Inflammatory macrophage treated with lipopolysaccharide for 4 hours (primary cell): ENCODE results near the gene NME4.

Experiments
- DNase-seq: peaks from one replicate; pipeline ENCODE4 v3.0.0-alpha.2; 2020

NME4 gene

DNA sequence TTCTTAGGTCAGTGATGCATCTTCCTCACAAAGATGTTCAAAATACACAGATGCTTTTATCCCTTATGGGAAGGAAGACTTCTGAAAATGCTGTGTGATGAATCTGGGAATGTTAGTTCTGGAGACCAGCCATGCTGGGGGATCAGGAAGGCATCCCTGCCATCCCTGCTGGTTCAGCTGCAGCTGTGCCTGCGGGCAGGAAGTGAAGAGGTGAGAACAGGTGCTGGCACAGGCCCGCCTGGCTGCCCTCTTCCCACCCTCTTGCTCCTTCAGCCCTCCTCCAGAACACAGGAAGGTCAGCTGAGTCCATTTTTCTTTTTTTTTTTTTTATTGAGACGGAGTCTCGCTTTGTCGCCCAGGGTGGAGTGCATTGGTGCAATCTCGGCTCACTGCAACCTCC lies 43.6 kb downstream of the NME4 start:
- DNase-seq = no peak

DNA sequence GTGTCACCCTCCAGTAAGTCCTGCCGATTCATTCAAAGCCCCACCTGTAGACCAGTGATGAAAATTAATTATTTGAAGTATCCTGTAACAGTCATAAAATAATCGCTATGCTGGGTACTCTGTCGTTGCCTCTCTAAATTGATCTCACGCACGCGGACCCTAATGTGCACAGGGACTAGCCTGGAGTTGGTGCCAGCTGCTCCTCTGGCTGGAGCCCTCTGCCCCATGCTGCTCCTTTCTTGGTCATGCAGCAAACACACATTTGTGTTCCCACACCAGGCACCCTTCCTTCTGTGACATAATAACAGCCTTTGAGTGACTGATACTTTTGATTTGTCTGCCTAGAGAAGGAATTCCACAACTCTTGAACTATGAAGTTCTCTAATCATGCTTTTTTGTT lies 44.4 kb downstream of the NME4 start:
- DNase-seq = no peak

DNA sequence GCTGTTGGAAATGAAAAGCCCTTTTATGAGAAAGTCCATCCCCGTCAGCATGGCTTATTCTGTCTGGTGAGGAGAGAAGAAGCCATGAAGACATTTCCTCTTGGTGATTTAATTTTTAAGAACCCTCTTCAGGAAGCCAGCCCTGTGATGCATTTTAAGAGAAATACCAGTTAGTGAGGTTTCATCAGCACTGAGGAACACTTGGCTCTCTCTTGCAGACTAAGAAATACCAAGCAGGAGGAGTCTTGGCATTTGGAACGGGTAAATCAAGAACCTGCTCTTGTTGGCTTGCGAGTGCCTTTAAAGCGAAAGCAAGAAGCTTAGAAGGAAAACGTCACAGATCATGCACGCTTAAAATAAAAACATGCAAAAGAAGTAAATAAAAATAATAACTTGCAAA lies 46.0 kb downstream of the NME4 start:
- no peak for DNase-seq

DNA sequence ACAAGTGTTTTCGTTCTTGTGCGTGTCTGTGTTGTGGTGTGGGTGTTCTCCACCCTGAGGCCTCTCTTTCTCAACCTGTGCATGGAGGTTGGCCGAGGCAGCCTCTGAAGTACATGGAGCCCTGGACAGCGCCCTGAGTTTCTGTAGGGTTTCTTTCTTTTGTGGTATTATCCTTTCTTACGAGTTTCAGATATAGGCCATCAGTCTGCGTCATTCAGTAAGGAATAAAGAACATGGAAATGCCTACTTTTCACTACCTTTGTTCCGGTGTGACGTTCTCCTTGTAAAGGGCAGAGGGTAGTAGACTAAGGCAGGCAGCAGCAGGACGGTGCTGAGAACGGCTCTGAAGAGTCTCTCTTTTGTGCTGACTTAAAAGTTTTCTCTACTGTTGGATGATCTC lies 47.0 kb downstream of the NME4 start:
- no peak for DNase-seq

DNA sequence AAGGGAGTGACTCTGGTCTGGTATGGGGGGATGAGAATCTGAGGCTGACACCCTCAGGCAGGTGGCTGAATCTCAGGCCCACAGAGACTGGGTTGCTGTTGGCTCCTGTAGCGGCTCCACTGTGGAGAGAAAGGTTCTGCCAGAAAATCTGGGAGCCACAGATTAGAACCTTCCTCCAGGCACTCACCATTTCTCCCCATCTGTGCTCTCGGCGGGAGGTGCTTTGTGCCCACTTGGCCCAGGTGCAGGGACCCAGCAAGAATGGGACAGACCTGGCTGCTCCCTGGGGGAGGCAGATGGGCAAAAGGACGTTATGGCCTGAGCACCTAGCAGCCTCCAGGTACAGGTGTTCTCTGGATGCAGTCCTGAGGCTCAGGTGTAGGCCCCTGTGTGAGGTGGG lies 48.6 kb downstream of the NME4 start:
- DNase-seq = no peak
